Lower lobe of right lung (tissue), 2 donors: ENCODE measurements around the gene VMP1. TPM values are rescaled to one million over a fixed set of nuclear protein-coding genes. Genes with fewer than 3 reads are reported as not detected.

Experiments used
- ATAC-seq, 2 donors: fragments of 200-7000 bp; cut with Tn5 transposase; one replicate each; pipeline ENCODE4 v1.9.1; 2020 to 2022; ENCODE audit warnings: mild to moderate bottlenecking in 2 of 2, moderate library complexity in 2 of 2
- DNase-seq: peaks from one replicate; pipeline ENCODE4 v3.0.0-alpha.2; 2020
- H3K27ac ChIP-seq: fragments of 200-600 bp; one replicate; pipeline ENCODE4 v1.8.0; 2022
- H3K27me3 ChIP-seq: fragments of 200-600 bp; one replicate; pipeline ENCODE4 v1.8.0; 2022; ENCODE audit warnings: low read depth
- H3K36me3 ChIP-seq: fragments of 200-600 bp; one replicate; pipeline ENCODE4 v1.8.0; 2022; ENCODE audit warnings: mild to moderate bottlenecking
- H3K4me1 ChIP-seq: fragments of 200-600 bp; one replicate; pipeline ENCODE4 v1.8.0; 2022
- H3K4me3 ChIP-seq: fragments of 200-600 bp; one replicate; pipeline ENCODE4 v1.8.0; 2022; ENCODE audit warnings: mild to moderate bottlenecking
- H3K9me3 ChIP-seq: fragments of 200-600 bp; one replicate; pipeline ENCODE4 v1.8.0; 2022
- intact Hi-C: fragments of 100-400 bp; cut with DNase I; formaldehyde crosslinking; loops from one replicate; pipeline ENCODE4 v1.11.0; 2022
- total RNA-seq: library from RNA; stranded (reverse); fragmentation: NEBNext Ultra II Directional; extraction: Animal tissue kit (Norgen Biotek cat#: 25700); gene quantifications from one replicate; pipeline ENCODE4 v1.2.1, GENCODE V29; 2021
- TF ChIP-seq, protein P1 (sequence below): fragments of 200-600 bp; IDR thresholded peaks from one replicate; pipeline ENCODE4 v1.8.0; 2022; ENCODE audit warnings: antibody characterized with exemption, mild to moderate bottlenecking
- donor health status: DM: no; HTN: yes; CAD: no; lungs with severe emphysema.

The VMP1 gene
- total RNA-seq, 1 donor from 2014 or later: 176 TPM

GRCh38 chr17:59762049-59762823, 54.8 kb downstream of the VMP1 start:
- DNase-seq: no peak
- intact Hi-C loops: no loop called here

GRCh38 chr17:59762824-59763374, 55.4 kb downstream of the VMP1 start:
- intact Hi-C loops: no loop called here
- ATAC-seq (no peak), DNase-seq (no peak)
- Histone ChIP-seq H3K27ac (no peak overlapping the region), H3K4me1 (peaks cover 30% of the 10 kb centered on the region), H3K9me3 (no peaks in the 10 kb centered on the region), H3K27me3 (no peaks in the 10 kb centered on the region), H3K4me3 (no peak overlapping the region), H3K36me3 (peaks cover 13% of the 10 kb centered on the region)
- TF ChIP-seq, protein P1, sequence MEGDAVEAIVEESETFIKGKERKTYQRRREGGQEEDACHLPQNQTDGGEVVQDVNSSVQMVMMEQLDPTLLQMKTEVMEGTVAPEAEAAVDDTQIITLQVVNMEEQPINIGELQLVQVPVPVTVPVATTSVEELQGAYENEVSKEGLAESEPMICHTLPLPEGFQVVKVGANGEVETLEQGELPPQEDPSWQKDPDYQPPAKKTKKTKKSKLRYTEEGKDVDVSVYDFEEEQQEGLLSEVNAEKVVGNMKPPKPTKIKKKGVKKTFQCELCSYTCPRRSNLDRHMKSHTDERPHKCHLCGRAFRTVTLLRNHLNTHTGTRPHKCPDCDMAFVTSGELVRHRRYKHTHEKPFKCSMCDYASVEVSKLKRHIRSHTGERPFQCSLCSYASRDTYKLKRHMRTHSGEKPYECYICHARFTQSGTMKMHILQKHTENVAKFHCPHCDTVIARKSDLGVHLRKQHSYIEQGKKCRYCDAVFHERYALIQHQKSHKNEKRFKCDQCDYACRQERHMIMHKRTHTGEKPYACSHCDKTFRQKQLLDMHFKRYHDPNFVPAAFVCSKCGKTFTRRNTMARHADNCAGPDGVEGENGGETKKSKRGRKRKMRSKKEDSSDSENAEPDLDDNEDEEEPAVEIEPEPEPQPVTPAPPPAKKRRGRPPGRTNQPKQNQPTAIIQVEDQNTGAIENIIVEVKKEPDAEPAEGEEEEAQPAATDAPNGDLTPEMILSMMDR: no peak

More at GRCh38 chr17:59762049-59762823, 54.8 kb downstream of the VMP1 start:
- no peak for ATAC-seq
- Histone ChIP-seq H3K4me1 (peaks cover 23% of the 10 kb centered on the region), H3K9me3 (no peaks in the 10 kb centered on the region), H3K27me3 (no peaks in the 10 kb centered on the region), H3K36me3 (peaks cover 13% of the 10 kb centered on the region), H3K27ac (no peak overlapping the region), H3K4me3 (no peak overlapping the region)
- TF ChIP-seq, protein P1: no peak

DNA sequence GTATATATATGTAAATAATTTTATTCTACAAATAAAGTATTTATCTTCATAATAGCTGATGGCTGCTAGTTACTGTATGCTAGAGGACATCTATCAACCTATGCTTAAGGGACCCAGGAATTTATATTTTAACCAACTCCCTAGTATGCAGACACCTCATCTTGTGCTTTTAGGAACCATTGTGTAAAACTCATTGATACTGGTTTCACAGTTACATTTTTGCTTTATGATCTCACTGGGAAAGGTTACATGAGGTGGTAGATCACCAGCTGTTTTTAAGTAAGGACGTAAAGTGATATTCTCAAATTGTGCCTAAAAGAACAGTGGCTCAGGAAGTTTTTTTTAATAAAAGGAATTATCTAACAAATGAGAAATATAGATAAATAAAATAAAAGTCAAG, 56.4 kb downstream of the VMP1 start:
- no peak for ATAC-seq
- TF ChIP-seq, protein P1: no peak
- no peak for DNase-seq
- Histone ChIP-seq H3K4me3 (no peak overlapping the region), H3K9me3 (no peaks in the 10 kb centered on the region), H3K36me3 (peaks cover 13% of the 10 kb centered on the region), H3K27ac (no peak overlapping the region), H3K27me3 (no peaks in the 10 kb centered on the region), H3K4me1 (peaks cover 32% of the 10 kb centered on the region)
- intact Hi-C loops: no loop called here

DNA sequence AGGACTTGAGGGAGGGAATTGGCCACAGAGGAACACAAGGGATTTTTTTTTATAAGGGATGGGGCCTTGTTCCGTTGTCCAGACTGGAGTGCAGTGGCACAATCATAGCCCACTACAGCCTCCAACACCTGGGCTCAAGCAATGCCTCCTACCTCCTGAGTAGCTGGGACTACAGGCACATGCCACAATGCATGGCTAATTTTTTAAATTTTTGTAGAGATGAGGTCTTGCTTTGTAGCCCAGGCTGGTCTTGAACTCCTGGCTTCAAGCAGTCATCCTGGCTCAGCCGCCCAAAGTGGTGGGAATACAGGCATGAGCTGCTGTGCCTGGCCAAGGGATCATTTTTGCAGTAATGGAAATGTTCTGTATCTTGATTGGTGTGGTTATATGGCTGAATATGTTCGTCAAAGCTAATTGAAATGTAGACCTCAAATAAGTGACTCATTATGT, 56.9 kb downstream of the VMP1 start:
- no peak for DNase-seq
- H3K27me3 ChIP-seq: no peaks in the 10 kb centered on the region
- no peaks in the 10 kb centered on the region for H3K9me3 ChIP-seq
- TF ChIP-seq, protein P1: no peak
- no peak for ATAC-seq
- H3K4me3 ChIP-seq: no peak overlapping the region
- H3K27ac ChIP-seq: no peak overlapping the region
- H3K36me3 ChIP-seq: peaks cover 13% of the 10 kb centered on the region
- peaks cover 37% of the 10 kb centered on the region for H3K4me1 ChIP-seq
- intact Hi-C loops: no loop called here

DNA sequence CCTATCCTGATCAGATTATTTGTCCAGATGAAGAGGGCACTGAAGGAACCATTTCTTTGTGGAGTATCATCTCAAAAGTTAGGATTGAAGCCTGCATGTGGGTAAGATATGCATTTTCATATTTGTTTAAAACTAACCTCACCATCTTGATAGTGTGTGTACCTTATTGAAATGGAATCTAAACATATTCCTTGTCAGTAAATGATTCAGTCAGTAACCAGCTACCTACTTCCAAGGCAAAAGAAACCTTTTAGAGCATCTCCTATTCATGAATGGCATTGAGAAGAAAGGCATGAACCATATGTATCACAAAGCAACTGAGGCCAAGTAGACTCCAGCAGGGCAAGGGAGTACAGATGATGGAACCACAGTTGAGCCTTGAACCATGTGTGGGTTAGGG, 57.6 kb downstream of the VMP1 start:
- Histone ChIP-seq H3K4me1 (peaks cover 40% of the 10 kb centered on the region), H3K27me3 (no peaks in the 10 kb centered on the region), H3K9me3 (no peaks in the 10 kb centered on the region), H3K27ac (no peak overlapping the region), H3K36me3 (peaks cover 13% of the 10 kb centered on the region), H3K4me3 (no peak overlapping the region)
- intact Hi-C loops: no loop called here
- DNase-seq (no peak), ATAC-seq (no peak)
- TF ChIP-seq, protein P1: no peak
